ENCODE data around the gene FBXO31. TPM values are rescaled to one million over a fixed set of nuclear protein-coding genes. Genes with fewer than 3 reads are reported as not detected.

The FBXO31 gene
- total RNA-seq, 2 donors from 2014 or later = 57.9 to 161 TPM

- Histone ChIP-seq H3K4me3 (no peak overlapping the region), H3K27ac (no peak overlapping the region), H3K36me3 (no peaks in the 10 kb centered on the region), H3K4me1 (ENCODE audit: control insufficient read depth in 1 of 2, low read depth in 2 of 2) (no peaks in the 10 kb centered on the region), H3K27me3 (replicated peaks; ENCODE audit: insufficient read depth) (no peaks in the 10 kb centered on the region), H3K9me3 (no peaks in the 10 kb centered on the region)
- TF ChIP-seq, protein P1, sequence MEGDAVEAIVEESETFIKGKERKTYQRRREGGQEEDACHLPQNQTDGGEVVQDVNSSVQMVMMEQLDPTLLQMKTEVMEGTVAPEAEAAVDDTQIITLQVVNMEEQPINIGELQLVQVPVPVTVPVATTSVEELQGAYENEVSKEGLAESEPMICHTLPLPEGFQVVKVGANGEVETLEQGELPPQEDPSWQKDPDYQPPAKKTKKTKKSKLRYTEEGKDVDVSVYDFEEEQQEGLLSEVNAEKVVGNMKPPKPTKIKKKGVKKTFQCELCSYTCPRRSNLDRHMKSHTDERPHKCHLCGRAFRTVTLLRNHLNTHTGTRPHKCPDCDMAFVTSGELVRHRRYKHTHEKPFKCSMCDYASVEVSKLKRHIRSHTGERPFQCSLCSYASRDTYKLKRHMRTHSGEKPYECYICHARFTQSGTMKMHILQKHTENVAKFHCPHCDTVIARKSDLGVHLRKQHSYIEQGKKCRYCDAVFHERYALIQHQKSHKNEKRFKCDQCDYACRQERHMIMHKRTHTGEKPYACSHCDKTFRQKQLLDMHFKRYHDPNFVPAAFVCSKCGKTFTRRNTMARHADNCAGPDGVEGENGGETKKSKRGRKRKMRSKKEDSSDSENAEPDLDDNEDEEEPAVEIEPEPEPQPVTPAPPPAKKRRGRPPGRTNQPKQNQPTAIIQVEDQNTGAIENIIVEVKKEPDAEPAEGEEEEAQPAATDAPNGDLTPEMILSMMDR (IDR thresholded peaks at IDR 0.05) = no peak
- DNase-seq (ENCODE audit: low spot score) = no peak
- no peak for ATAC-seq (ENCODE audit: insufficient number of reproducible peaks, low FRiP score, low read depth)
Observed at GRCh38 chr16:87309620-87310525, 73.7 kb downstream of the FBXO31 start.

DNA sequence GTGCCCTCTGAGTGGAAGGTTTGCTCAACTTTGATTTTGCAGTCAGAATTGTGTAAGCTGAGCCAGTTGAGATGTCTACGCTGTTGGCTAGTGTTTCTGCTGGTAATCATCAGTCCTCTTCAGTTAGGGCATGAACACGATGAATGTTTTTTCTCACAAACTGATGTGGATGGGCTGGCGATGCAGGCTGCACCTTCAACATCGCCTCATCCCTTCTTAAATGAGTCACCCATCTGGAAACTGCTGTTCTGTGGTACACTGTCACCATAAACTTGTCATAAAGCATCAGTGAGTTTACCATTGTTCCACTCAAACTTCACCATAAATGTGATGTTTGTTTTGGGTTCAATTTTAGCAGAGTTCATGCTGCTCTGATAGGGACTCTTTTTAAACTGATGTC lies 74.8 kb downstream of the FBXO31 start:
- TF ChIP-seq, protein P1 (IDR thresholded peaks at IDR 0.05) = no peak
- ATAC-seq (ENCODE audit: insufficient number of reproducible peaks, low FRiP score, low read depth) (no peak), DNase-seq (ENCODE audit: low spot score) (no peak)
- Histone ChIP-seq H3K27me3 (replicated peaks; ENCODE audit: insufficient read depth) (no peaks in the 10 kb centered on the region), H3K27ac (no peak overlapping the region), H3K4me3 (no peak overlapping the region), H3K36me3 (no peaks in the 10 kb centered on the region), H3K9me3 (no peaks in the 10 kb centered on the region), H3K4me1 (ENCODE audit: control insufficient read depth in 1 of 2, low read depth in 2 of 2) (no peaks in the 10 kb centered on the region)

DNA sequence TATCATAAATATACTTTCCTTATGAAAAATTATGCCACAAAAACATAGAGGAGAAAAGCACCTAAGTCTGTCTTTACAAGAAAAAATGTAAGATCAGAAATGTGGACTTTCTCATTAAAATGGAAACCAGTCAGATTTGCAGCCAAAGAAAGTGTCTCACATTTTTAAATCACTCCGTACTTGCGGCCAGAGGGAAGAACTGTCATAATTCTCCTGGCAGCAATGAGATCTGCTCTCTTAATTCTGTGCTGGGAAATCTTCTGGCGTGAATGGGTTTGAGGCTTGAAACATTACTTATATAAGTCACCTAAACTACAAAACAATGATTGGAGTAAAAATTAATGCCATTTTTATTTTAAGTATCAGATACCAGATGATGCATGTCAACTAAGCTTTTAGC lies 77.1 kb downstream of the FBXO31 start:
- no peaks in the 10 kb centered on the region for H3K36me3 ChIP-seq
- H3K27me3 ChIP-seq (replicated peaks; ENCODE audit: insufficient read depth) = no peaks in the 10 kb centered on the region
- H3K9me3 ChIP-seq = no peaks in the 10 kb centered on the region
- TF ChIP-seq, protein P1 (IDR thresholded peaks at IDR 0.05) = no peak
- ATAC-seq (ENCODE audit: insufficient number of reproducible peaks, low FRiP score, low read depth) (no peak), DNase-seq (ENCODE audit: low spot score) (no peak)
- H3K27ac ChIP-seq = no peak overlapping the region
- no peak overlapping the region for H3K4me3 ChIP-seq
- no peaks in the 10 kb centered on the region for H3K4me1 ChIP-seq (ENCODE audit: control insufficient read depth in 1 of 2, low read depth in 2 of 2)

- Histone ChIP-seq H3K27ac (no peak overlapping the region), H3K36me3 (no peaks in the 10 kb centered on the region)
- ATAC-seq (ENCODE audit: insufficient number of reproducible peaks, low FRiP score, low read depth) = no peak
Observed at GRCh38 chr16:87305505-87306391, 77.8 kb downstream of the FBXO31 start.

More at GRCh38 chr16:87305505-87306391, 77.8 kb downstream of the FBXO31 start:
- Histone ChIP-seq H3K9me3 (no peaks in the 10 kb centered on the region), H3K27me3 (replicated peaks; ENCODE audit: insufficient read depth) (no peaks in the 10 kb centered on the region), H3K4me3 (no peak overlapping the region), H3K4me1 (ENCODE audit: control insufficient read depth in 1 of 2, low read depth in 2 of 2) (no peaks in the 10 kb centered on the region)
- TF ChIP-seq, protein P1 (IDR thresholded peaks at IDR 0.05) = no peak
- DNase-seq (ENCODE audit: low spot score) = no peak

Data from thoracic aorta (tissue), 2 donors.